Stomach (tissue), 9 donors: ENCODE results near the gene ZNF611. TPM values are rescaled to one million over a fixed set of nuclear protein-coding genes. Genes with fewer than 3 reads are reported as not detected.
"Not testable (repeated sequence)": the region's sequence is repeated elsewhere in the genome, so short reads cannot be mapped to it uniquely, and the experiment has no call there.

Experiments used
- DNase-seq, 2 donors: peaks; one replicate each; pipeline versions ENCODE4 v3.0.0 to v3.0.0-alpha.2; 2013 to 2019
- H3K27ac ChIP-seq, 5 donors: fragments of 200-600 bp in 4 of 5; sonication (generic) in 4 of 5; one replicate each; pipeline ENCODE4 v1.5.1; 2013 to 2019; ENCODE audit warnings: mild to moderate bottlenecking in 1 of 5, moderate library complexity in 1 of 5
- H3K27me3 ChIP-seq, 3 donors: fragments of 200-600 bp; sonication (generic); one replicate each; pipeline ENCODE4 v1.5.1; 2017 to 2019; ENCODE audit warnings: mixed run types in 1 of 3
- H3K36me3 ChIP-seq, 4 donors: fragments of 200-600 bp; sonication (generic); 1 replicate in 3 of 4; 2 replicates in 1 of 4; pipeline ENCODE4 v1.5.1; 2016 to 2019
- H3K4me1 ChIP-seq, 4 donors: fragments of 200-600 bp; sonication (generic); one replicate each; pipeline ENCODE4 v1.5.1; 2016 to 2019
- H3K4me3 ChIP-seq, 4 donors: fragments of 200-600 bp; sonication (generic) in 3 of 4; one replicate each; pipeline ENCODE4 v1.5.1; 2016 to 2019; ENCODE audit warnings: mild to moderate bottlenecking in 1 of 4
- H3K9me3 ChIP-seq, 4 donors: fragments of 200-600 bp; sonication (generic); one replicate each; pipeline ENCODE4 v1.5.1; 2016 to 2019
- CTCF ChIP-seq, 7 experiments: fragments of 450-650 bp in 4 of 7; fragments of 200-600 bp in 3 of 7; sonication (generic) in 3 of 7; IDR thresholded peaks; one replicate each; pipeline ENCODE4 v1.5.1; 2016 to 2019; ENCODE audit warnings: antibody characterized with exemption in 7 of 7, control low read depth in 2 of 7, mild to moderate bottlenecking in 1 of 7
- EP300 ChIP-seq: sonication (generic); formaldehyde crosslinking; IDR thresholded peaks from one replicate; pipeline ENCODE4 v1.6.1; 2017; ENCODE audit warnings: antibody characterized with exemption
- POLR2A ChIP-seq, 4 donors: fragments of 450-650 bp; IDR thresholded peaks; one replicate each; pipeline ENCODE4 v1.6.1; 2016; ENCODE audit warnings: antibody characterized with exemption in 4 of 4, control low read depth in 2 of 4, mild to moderate bottlenecking in 1 of 4, moderate library complexity in 1 of 4
- POLR2AphosphoS5 ChIP-seq, 3 donors: sonication (generic); formaldehyde crosslinking; IDR thresholded peaks; one replicate each; pipeline ENCODE4 v1.6.1; 2016; ENCODE audit warnings: antibody characterized with exemption in 3 of 3
- WGBS, 5 donors: extraction: QIAGEN DNeasy Blood & Tissue Kit in 3 of 5; methylation state at CpG; one replicate each; pipeline versions ENCODE4 v1.1.5 to v1.1.7; 2013 to 2018; 5-methylcytosine and 5-hydroxymethylcytosine counted together
- intact Hi-C: fragments of 100-400 bp; cut with DNase I; formaldehyde crosslinking; loops from one replicate; pipeline ENCODE4 v1.15.1; 2023; ENCODE audit warnings: low total_unique reads
- polyA plus RNA-seq, 3 donors: library from polyadenylated mRNA; stranded (reverse); fragments of 200-250 nt; gene quantifications; one replicate each; pipeline ENCODE4 v1.2.3, GENCODE V29; 2013
- total RNA-seq, 5 donors: library from RNA; depleted of rRNA; stranded (reverse); fragments of >200 nt; gene quantifications; one replicate each; pipeline versions ENCODE4 v1.1.0 to v1.2.3, GENCODE V29; 2014 to 2016
- donor health status: healthy with polysubstance abuse.
- donor health status: Bipolar disorder and iron deficiency.
- donor health status: healthy.

Gene ZNF611
- total and polyA plus RNA-seq, 8 donors, result 1.6 to 58.5 (median 6.3) TPM

DNA sequence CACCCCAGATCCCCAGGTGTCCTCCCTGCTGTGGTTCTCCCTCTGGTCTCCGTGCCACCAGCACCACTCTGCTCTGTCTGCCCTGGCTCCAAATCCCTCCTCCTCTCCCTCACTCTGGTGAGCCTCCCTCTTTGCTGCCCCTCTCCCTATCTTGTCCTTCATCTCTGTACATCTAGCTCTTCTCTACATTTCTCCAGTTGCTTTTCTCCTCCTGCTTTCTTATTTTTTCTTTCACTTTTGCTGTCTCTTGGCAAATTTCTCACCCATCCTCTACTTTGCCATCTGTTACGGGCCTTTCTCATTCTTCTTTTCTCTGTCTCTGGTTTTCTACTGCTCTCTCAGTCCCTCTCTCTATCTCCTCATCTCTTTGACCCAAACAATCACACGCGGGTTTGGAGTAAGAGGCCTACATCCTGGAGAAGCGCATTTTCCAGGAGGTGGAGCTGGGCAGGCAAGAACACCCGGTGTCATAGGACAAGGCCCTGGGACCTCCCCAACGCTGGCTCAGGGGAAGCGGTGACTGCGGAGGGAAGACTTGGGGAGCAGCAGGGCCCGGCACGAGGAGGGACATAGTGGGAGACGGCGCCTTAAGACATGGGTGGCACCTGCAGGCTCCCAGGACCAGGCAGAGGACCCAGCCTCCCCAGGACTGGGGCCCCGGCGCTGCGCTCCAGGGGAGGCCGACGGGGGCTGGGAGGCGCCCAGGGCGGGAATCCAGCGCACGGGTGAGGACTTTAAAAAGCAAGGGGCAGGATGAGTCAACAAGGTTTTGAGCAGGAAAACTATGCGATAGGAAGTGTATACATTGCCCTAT is 9.9 kb downstream of the ZNF611 start:
- peaks cover 0 to 38% (median 11%) of the 10 kb centered on the region in 4 donors for H3K9me3 ChIP-seq
- H3K4me1 ChIP-seq, result no peaks in the 10 kb centered on the region
- H3K36me3 ChIP-seq, result peaks cover 13 to 84% (median 75%) of the 10 kb centered on the region in 4 donors
- no peak overlapping the region for H3K27ac ChIP-seq
- TF ChIP-seq POLR2A (IDR thresholded peaks at IDR 0.05), result no peak
- H3K27me3 ChIP-seq, result no peaks in the 10 kb centered on the region
- intact Hi-C loops, result no loop called here
- DNase-seq, result peak in 1 of 2 donors; percentile 50
- no peak overlapping the region for H3K4me3 ChIP-seq
- WGBS, 5 donors, result 58 to 78% (median 68%) methylated on average over 19 to 23 of the region's 23 CpGs

GRCh38 chr19:52723907-52724598 is 10.8 kb downstream of the ZNF611 start:
- H3K4me3 ChIP-seq, H3K27me3 ChIP-seq, H3K27ac ChIP-seq, intact Hi-C loops, H3K4me1 ChIP-seq: not testable (repeated sequence)
- peaks cover 13 to 93% (median 77%) of the 10 kb centered on the region in 4 donors for H3K36me3 ChIP-seq
- peak in 1 of 2 donors; percentile 52 for DNase-seq
- H3K9me3 ChIP-seq, result peaks cover 0 to 39% (median 12%) of the 10 kb centered on the region in 4 donors
- WGBS, 5 donors, result 55 to 72% (median 61%) methylated on average over 8 to 9 of the region's 9 CpGs

DNA sequence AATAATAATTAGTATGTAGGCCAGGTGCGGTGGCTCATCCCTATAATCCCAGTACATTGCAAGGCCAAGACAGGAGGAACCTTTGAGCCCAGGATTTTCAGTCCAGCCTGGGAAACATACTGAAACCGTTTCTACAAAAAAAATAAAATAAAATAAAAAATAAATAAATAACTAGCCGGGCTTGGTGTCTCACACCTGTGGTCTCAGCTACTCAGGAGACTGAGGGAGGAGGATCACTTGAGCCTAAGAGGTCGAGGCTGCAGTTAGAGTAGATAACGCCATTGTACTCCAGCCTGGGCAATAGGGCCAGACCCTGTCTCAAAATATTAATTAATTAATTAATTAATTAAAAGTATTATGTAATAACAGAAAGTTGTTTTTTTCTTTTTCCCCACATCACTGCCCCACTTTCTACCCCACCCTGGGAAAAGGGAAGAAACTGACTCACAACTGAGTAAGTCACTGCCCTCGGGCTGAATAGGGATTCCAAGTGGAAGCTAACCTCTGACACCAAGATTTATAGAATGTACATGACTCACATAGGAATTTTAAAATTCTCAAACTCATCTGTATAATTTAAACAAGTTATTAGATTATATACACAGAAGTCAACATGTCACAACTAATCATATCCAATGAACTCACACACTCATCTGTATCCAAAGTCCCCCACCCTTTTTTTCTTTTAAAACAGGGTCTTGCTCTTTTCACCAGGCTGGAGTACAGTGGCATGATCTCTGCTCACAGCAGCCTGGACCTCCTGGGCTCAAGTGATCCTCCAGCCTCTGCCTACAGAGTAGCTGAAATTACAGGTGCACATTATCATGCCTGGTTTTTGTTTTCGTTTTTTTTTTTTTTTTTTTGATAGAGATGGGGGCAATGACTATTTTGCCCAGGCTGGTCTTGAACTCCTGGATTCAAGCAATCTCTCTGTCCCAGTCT is 12.5 kb downstream of the ZNF611 start:
- 81 to 89% (median 85%) methylated on average over 7 of the region's 7 CpGs for WGBS, 5 donors
- peaks cover 0 to 54% (median 15%) of the 10 kb centered on the region in 4 donors for H3K9me3 ChIP-seq

DNA sequence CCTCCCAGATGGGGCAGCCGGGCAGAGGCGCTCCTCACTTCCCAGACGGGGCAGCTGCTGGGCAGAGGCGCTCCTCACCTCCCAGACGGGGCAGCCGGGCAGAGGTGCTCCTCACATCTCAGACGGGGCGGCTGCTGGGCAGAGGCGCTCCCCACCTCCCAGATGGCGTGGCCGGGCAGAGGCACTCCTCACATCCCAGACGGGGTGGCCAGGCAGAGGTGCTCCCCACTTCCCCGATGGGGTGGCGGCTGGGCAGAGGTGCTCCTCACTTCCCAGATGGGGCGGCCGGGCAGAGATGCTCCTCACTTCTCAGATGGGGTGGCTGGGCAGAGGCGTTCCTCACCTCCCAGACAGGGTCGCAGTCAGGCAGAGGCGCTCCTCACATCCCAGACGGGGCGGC is 14.3 kb downstream of the ZNF611 start:
- intact Hi-C loops, H3K4me1 ChIP-seq, H3K4me3 ChIP-seq, H3K27me3 ChIP-seq, DNase-seq, H3K27ac ChIP-seq: not testable (repeated sequence)
- H3K36me3 ChIP-seq, result peaks cover 3 to 78% (median 58%) of the 10 kb centered on the region in 4 donors
- H3K9me3 ChIP-seq, result peaks cover 0 to 40% (median 15%) of the 10 kb centered on the region in 4 donors
- 95 to 98% (median 96%) methylated on average over 7 to 21 of the region's 21 CpGs for WGBS, 5 donors

More for the DNA sequence above, 12.5 kb downstream of the ZNF611 start:
- DNase-seq, result no peak
- Histone ChIP-seq H3K4me1 (no peaks in the 10 kb centered on the region), H3K27ac (no peak overlapping the region), H3K27me3 (no peaks in the 10 kb centered on the region), H3K36me3 (peaks cover 3 to 90% (median 69%) of the 10 kb centered on the region in 4 donors), H3K4me3 (no peak overlapping the region)
- intact Hi-C loops, result no loop called here
- TF ChIP-seq POLR2AphosphoS5 (IDR thresholded peaks at IDR 0.05) (no peak), POLR2A (IDR thresholded peaks at IDR 0.05) (no peak), CTCF (IDR thresholded peaks at IDR 0.05) (no peak), EP300 (no peak)

GRCh38 chr19:52716522-52716921 is 18.3 kb downstream of the ZNF611 start:
- H3K4me1 ChIP-seq, result no peaks in the 10 kb centered on the region
- intact Hi-C loops, result no loop called here
- peaks cover 14 to 78% (median 69%) of the 10 kb centered on the region in 4 donors for H3K36me3 ChIP-seq
- H3K27me3 ChIP-seq, result no peaks in the 10 kb centered on the region
- H3K27ac ChIP-seq, result no peak overlapping the region
- no peak for TF ChIP-seq POLR2AphosphoS5 (IDR thresholded peaks at IDR 0.05)
- no peak for TF ChIP-seq CTCF (IDR thresholded peaks at IDR 0.05)
- DNase-seq, result no peak
- peaks cover 0 to 41% (median 15%) of the 10 kb centered on the region in 4 donors for H3K9me3 ChIP-seq
- 80 to 92% (median 88%) methylated on average over 1 of the region's 1 CpG for WGBS, 5 donors
- H3K4me3 ChIP-seq, result no peak overlapping the region

DNA sequence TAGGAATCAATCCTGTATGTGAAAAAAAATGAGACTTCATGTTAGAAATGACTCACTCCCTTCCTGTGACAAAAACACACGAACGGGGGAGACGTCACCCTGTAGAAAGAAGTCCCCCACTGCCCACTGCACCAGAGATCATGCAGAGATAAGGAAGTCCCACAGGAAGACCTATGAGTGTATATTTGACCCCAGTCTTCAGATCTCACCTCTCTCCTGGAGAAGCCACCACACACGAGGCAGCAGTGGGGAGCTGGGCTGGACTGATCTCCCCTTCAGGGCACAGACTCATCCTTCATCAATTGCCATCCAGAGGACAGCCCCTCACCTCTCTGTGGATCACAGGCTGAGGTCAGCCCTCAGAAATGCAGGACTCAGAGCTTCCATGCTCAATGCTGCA is 18.9 kb downstream of the ZNF611 start:
- peaks cover 20 to 78% (median 69%) of the 10 kb centered on the region in 4 donors for H3K36me3 ChIP-seq

DNA sequence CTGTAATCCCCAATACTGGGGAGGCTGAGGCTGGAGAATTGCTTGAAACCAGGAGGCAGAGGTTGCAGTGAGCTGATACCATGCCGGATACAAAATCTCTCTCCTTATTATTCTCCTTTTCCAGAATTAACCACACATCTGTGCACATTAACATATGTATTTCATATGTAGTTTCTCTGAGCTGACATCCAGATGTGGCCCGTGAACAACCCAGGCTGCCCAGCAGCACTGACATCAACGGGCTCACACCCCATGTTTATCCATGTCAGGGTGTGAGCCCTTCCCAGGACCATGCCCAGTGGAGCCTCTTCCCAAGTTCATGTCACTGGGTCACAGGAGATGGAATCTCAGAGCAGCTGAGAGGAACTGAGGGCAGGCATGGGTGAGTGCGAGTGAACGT is 19.5 kb downstream of the ZNF611 start:
- intact Hi-C loops, H3K27ac ChIP-seq: not testable (repeated sequence)

More for the DNA sequence above, 18.9 kb downstream of the ZNF611 start:
- H3K4me1 ChIP-seq, intact Hi-C loops, H3K27ac ChIP-seq, DNase-seq, H3K27me3 ChIP-seq, H3K4me3 ChIP-seq: not testable (repeated sequence)
- WGBS, 5 donors, result 51 to 70% (median 60%) methylated on average over 4 of the region's 4 CpGs
- peaks cover 0 to 41% (median 15%) of the 10 kb centered on the region in 4 donors for H3K9me3 ChIP-seq

GRCh38 chr19:52713051-52713450 is 21.8 kb downstream of the ZNF611 start:
- H3K27me3 ChIP-seq, H3K27ac ChIP-seq, H3K4me1 ChIP-seq, H3K4me3 ChIP-seq, intact Hi-C loops, DNase-seq: not testable (repeated sequence)
- peaks cover 30 to 82% (median 78%) of the 10 kb centered on the region in 4 donors for H3K36me3 ChIP-seq
- WGBS, 5 donors, result 96 to 100% (median 96%) methylated on average over 2 of the region's 2 CpGs
- peaks cover 2 to 48% (median 21%) of the 10 kb centered on the region in 4 donors for H3K9me3 ChIP-seq

More for the DNA sequence above, 19.5 kb downstream of the ZNF611 start:
- DNase-seq, H3K4me1 ChIP-seq, H3K27me3 ChIP-seq, H3K4me3 ChIP-seq: not testable (repeated sequence)
- WGBS, 5 donors, result 77 to 91% (median 88%) methylated on average over 5 of the region's 5 CpGs
- H3K9me3 ChIP-seq, result peaks cover 0 to 41% (median 14%) of the 10 kb centered on the region in 4 donors
- peaks cover 24 to 78% (median 69%) of the 10 kb centered on the region in 4 donors for H3K36me3 ChIP-seq
